RKO (cell line): Measurements from ENCODE around the gene PTGES3L.

Experiments used
- DNase-seq: peaks from one replicate; pipeline ENCODE4 v3.0.0-alpha.2; 2016; ENCODE audit warnings: low spot score

PTGES3L gene

GRCh38 chr17:42979511-42980273, at the start of gene PTGES3L:
Gene PTGES3L (minus strand): TSS chr17:42980080. CDS start chr17:42980053, 27 bp downstream.
- DNase-seq, result peak; percentile 75

GRCh38 chr17:43028221-43028861, 48.5 kb upstream of the PTGES3L start:
- no peak for DNase-seq

GRCh38 chr17:43027091-43028032, 47.5 kb upstream of the PTGES3L start:
- no peak for DNase-seq

GRCh38 chr17:43026595-43026994, 46.7 kb upstream of the PTGES3L start:
- DNase-seq, result no peak

- DNase-seq, result no peak
Measured at GRCh38 chr17:43025766-43026537, 46.1 kb upstream of the PTGES3L start.

GRCh38 chr17:43025290-43025657, 45.4 kb upstream of the PTGES3L start:
- DNase-seq, result no peak

GRCh38 chr17:43024407-43025289, 44.8 kb upstream of the PTGES3L start, which contains the start of gene RND2:
Gene RND2 (plus strand): TSS chr17:43025231. CDS start chr17:43025348, 117 bp downstream.
- peak; percentile 98 for DNase-seq

GRCh38 chr17:43021741-43022512, 42.0 kb upstream of the PTGES3L start, which contains the start of gene VAT1:
Gene VAT1 (minus strand): TSS chr17:43022385. CDS start chr17:43022322, 63 bp downstream.
- peak; percentile 88 for DNase-seq

GRCh38 chr17:43020789-43021740, 41.2 kb upstream of the PTGES3L start:
- DNase-seq, result peak; percentile 83

- no peak for DNase-seq
Measured at GRCh38 chr17:43020030-43020621, 40.2 kb upstream of the PTGES3L start.

GRCh38 chr17:43019418-43019817, 39.5 kb upstream of the PTGES3L start:
- no peak for DNase-seq

- no peak for DNase-seq
Measured at GRCh38 chr17:43018932-43019331, 39.1 kb upstream of the PTGES3L start.

GRCh38 chr17:43018008-43018853, 38.4 kb upstream of the PTGES3L start:
- no peak for DNase-seq

- DNase-seq, result no peak
Measured at GRCh38 chr17:43016216-43016615, 36.3 kb upstream of the PTGES3L start.

- DNase-seq, result no peak
Measured at GRCh38 chr17:43015579-43015978, 35.7 kb upstream of the PTGES3L start.

GRCh38 chr17:43014649-43015542, 35.0 kb upstream of the PTGES3L start:
- DNase-seq, result no peak
